PFSK-1 (cell line): Measurements from ENCODE around the gene RIPK4.

ENCODE experiments used
- FOXP2 ChIP-seq: optimal IDR thresholded peaks from 2 replicates; pipeline ENCODE3; 2011; ENCODE audit warnings: borderline replicate concordance, control low read depth, inconsistent platforms; ENCODE audit not compliant: insufficient read depth; ENCODE audit errors: extremely low read length, extremely low read depth
- POLR2AphosphoS5 ChIP-seq: IDR thresholded peaks from 2 replicates; pipeline ENCODE4 v1.6.1; 2012; ENCODE audit warnings: low read depth, mild to moderate bottlenecking, control low read depth, low read length, moderate library complexity
- REST ChIP-seq, 2 experiments: IDR thresholded peaks; 2 replicates each; pipeline versions ENCODE4 v1.6.1 to v1.8.0; 2011 to 2012; ENCODE audit warnings: low read depth in 2 of 2, low read length in 2 of 2, control low read depth in 1 of 2, inconsistent platforms in 1 of 2, mild to moderate bottlenecking in 1 of 2, moderate library complexity in 1 of 2; ENCODE audit not compliant: insufficient read depth in 1 of 2
- SIN3A ChIP-seq: IDR thresholded peaks from 2 replicates; pipeline ENCODE4 v1.6.1; 2012; ENCODE audit warnings: mild to moderate bottlenecking, low read length, moderate library complexity, borderline replicate concordance; ENCODE audit not compliant: insufficient read depth
- TAF1 ChIP-seq: IDR thresholded peaks from 2 replicates; pipeline ENCODE4 v1.6.1; 2012; ENCODE audit warnings: low read length, control low read depth, borderline replicate concordance; ENCODE audit not compliant: insufficient read depth

Gene RIPK4

GRCh38 chr21:41786509-41786987 is 19.7 kb upstream of the RIPK4 start:
- no peak for TF ChIP-seq SIN3A
- no peak for TF ChIP-seq REST (IDR thresholded peaks at IDR 0.05; ENCODE audit: insufficient read depth in 1 of 2, low read depth in 2 of 2, low read length in 2 of 2)
- no peak for TF ChIP-seq FOXP2
- no peak for TF ChIP-seq TAF1
- TF ChIP-seq POLR2AphosphoS5: no peak

- TF ChIP-seq TAF1 (no peak), SIN3A (no peak), REST (IDR thresholded peaks at IDR 0.05; ENCODE audit: insufficient read depth in 1 of 2, low read depth in 2 of 2, low read length in 2 of 2) (no peak)
Measured at GRCh38 chr21:41784456-41785102, 17.7 kb upstream of the RIPK4 start.

GRCh38 chr21:41783476-41784180 is 16.8 kb upstream of the RIPK4 start:
- no peak for TF ChIP-seq TAF1
- TF ChIP-seq REST (IDR thresholded peaks at IDR 0.05; ENCODE audit: insufficient read depth in 1 of 2, low read depth in 2 of 2, low read length in 2 of 2): no peak
- TF ChIP-seq FOXP2: no peak
- TF ChIP-seq POLR2AphosphoS5: no peak
- TF ChIP-seq SIN3A: no peak

GRCh38 chr21:41781050-41781410 is 14.2 kb upstream of the RIPK4 start:
- TF ChIP-seq SIN3A (no peak), POLR2AphosphoS5 (no peak), TAF1 (no peak), FOXP2 (no peak), REST (IDR thresholded peaks at IDR 0.05; ENCODE audit: insufficient read depth in 1 of 2, low read depth in 2 of 2, low read length in 2 of 2) (no peak)
